Activated CD4-positive, alpha-beta T cell treated with anti-CD3 and anti-CD28 coated beads, Interleukin-2, amount 50 U/mL, for 24 hours (primary cell): ENCODE results near the gene CASP8AP2.
"Not testable (repeated sequence)": the region's sequence is repeated elsewhere in the genome, so short reads cannot be mapped to it uniquely, and the experiment has no call there.

Source experiments
- DNase-seq, 2 donors: peaks; one replicate each; pipeline ENCODE4 v3.0.0-alpha.2; 2020; ENCODE audit warnings: low read depth in 1 of 2, low spot score in 1 of 2

The CASP8AP2 gene

DNA sequence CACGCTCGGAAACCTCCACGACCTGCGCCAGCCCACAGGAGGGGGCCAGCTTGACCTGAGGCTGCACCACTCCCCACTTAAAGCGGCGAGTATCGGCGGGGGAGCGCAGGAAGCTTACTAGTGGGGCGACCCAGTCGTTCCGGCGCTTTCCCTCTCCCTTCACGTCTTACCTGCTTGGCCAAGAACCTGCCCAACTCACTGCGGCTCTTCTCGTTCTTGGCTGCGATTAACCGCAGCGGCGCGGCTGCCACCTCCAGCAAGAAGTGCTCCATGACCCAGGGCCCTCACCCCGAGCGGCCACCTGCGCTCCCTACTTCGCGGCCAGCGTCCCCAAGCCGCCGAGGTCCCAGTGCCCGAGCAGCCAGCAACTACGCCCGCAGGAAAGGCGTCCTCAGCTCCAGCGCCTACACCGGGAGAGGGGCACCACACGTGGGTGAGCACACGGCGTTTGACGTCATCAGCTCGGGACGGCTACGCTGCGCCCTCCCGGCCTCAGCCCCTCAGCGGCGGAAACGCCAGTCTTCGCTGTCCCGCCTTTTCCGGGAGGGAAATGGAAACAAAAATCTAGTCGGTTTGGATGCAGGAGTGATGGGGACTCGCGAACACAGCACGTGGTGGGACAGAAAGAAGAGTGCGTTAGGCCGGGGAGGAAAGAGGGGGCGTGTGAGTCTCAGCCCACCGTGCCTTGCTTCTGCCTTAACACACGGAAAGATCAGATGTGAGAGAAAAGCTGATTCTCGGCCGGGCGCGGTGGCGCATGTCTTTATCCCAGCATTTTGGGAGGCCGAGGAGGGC is 10.1 kb upstream of the CASP8AP2 start, which contains the start of gene MDN1:
Gene MDN1 (minus strand): TSS at position 459 of the 795 bp plus-strand sequence. CDS start 187 bp downstream, at position 272.
- peak; percentile 76 to 90 for DNase-seq

DNA sequence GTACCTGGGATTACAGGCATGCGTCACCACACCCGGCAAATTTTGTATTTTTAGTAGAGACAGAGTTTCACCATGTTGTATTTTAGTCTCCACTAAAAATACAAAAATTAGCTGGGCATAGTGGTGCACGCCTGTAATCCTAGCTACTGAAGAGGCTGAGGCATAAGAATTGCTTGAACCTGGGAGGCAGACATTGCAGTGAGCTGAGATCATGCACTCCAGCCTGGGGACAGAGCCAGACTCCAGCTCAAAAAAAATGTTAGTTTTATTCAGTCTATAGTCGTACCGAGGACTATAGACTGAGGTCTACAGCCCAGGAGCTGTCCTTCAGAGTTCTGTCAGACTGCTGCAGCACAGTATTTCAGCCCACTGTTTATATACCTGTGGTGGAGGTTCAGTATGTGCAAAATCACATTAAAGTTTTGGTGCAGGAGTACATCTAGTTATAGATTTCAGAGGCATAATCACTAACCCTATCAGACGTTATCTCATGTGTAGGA is 3.6 kb upstream of the CASP8AP2 start:
- DNase-seq, result no peak

DNA sequence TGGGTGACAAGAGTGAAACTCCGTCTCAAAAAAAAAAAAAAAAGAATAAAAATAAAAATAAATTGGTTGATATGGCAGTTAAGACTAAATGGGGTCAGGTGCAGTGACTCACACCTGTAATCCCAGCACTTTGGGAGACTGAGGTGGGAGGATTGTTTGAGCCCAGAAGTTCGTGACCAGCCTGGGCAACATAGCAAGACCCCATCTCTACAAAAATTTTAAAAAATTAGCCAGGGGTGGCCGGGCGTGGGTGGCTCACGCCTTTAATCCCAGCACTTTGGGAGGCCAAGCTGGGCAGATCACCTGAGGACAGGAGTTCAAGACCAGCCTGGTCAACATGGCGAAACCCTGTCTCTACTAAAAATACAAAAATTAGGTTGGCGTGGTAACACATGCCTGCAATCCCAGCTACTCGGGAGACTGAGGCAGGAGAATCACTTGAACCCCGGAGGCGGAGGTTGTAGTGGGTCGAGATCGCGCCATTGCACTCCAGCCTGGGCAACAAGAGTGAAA is 1.1 kb upstream of the CASP8AP2 start:
- DNase-seq, result not testable (repeated sequence)

DNA sequence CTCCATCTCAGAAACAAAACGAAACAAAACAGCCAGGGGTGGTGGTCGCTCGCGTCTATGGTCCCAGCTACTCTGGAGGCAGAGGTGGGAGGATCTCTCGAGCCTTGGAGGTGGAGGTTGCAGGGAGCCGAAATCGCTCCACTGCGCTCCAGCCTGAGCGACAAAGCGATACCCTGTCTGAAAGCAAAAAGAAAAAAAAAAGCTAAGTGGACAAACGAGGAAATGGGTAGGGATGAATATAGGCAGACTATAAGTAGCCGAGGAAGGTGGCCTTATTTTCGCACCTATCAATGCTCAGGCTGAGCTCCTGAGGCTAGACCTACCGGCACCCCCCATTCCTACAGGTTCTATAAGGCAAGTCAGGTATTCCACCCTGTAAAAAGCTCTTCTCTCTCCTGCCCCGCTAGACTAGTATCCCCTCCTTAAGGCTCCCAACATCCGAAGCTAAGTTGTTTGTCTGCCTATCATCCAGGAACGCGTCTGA is 650 bp upstream of the CASP8AP2 start:
- no peak for DNase-seq

DNA sequence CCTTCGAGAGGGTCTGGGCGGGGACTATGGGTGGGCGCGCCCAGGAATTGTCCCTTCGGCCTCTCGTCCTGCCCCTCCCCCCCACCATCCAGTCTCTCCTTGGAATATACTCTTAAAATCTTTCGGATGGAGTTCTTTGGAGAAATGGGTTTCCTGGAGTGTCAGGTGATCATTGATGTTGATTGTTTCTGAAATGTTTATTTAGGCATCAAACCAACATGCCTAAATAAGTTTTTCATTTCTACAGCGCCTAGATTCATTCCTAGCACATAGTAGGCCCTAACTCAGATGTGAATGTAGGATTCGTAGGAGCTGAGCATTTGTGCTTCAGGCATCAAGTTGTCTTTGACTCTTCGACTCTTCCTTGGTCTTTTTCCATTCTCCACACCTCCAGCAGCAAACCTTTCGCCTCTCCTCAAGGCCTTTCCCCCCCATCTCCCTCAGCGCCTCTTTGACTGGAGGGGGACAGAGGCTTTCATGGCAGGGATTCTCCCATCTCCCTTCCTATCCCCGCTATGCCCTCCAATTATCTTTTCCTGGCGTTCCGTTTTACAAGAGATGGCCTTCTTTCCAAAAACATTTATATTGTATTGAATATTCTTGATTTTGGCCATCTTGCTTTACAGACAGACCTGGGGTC is 610 bp downstream of the CASP8AP2 start:
- DNase-seq, result no peak

DNA sequence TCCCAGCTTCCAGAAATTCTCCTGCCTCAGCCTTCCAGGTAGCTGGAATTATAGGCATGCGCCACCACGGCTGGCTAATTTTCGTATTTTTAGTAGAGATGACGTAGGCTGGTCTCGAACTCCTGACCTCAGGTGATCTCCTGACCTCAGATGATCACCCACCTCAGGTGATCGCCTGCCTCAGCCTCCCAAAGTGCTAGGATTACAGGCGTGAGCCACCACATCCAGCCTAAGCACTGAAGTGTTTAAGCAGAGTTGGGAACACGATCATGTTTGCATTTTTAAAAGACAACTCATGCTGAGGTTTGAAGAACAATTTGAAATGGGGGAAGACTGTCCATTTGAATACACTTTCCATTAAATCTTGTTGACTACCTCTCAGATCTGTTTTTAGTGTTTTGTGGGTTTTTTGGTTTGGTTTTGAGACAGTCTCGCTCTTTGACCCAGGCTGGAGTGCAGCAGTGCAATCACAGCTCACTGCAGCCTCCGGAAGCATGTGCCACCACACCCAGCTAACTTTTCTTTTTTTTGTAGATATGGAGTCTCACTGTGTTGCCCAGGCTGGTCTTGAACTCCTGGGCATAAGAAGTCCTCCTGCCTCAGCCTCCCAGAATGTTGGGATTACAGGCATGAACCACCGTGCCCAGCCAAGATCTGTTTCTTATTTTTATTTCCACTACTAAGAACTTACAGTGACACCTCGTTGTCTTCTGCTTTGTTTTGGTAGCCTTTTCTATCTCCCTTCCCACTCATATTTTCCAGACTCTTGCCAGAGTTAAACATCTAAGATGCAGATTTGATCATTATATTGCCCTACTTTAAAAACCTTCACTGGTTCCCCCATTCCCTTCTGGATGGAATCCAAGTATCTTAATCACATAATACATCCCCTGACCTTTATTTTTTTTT is 5.5 kb downstream of the CASP8AP2 start:
- DNase-seq, result peak in 1 of 2 donors; percentile 14

DNA sequence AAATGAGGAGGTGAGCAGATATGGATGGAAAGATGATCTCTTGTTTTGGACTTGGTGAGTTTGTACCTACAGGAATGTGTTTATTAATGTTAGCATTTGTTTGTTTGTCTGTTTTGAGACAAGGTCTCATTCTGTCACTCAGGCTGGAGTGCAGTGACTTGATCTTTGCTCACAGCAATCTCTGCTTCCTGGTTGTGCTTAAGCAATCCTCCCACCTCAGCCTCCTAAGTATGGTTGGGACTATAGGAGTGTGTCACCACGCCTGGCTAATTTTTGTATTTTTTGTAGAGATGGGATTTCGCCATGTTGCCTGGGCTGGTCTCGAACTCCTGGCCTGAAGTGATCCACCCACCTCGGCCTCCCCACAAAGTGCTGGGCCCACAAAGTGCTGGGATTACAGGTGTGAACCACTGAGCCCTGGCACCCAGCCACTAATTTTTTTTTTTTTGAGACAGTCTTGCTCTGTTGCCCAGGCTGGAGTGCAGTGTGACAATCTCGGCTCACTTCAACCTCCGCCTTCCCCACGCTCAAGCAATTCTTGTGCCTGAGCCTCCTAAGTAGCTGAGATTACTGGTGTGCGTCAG is 7.1 kb downstream of the CASP8AP2 start:
- DNase-seq, result no peak

DNA sequence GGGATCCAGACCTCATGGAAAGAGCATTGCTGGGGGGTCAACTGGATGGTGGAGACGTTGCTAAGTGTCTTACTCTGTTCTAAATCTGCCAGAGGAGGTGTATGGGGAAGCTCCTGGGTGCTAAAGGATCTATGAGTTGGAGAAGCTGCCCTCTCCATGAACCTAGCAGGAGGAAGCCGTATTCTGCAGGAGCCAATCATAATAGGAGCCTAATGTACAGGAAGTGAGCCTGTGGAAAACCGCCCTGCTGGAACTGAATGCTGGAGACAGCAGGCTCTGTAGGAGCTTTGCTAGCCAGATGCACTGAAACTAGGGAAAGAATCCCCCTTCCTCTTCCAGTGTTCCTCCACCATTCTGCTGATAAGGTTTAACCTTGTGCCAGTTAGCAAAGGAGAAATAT is 10.9 kb downstream of the CASP8AP2 start:
- DNase-seq, result no peak

DNA sequence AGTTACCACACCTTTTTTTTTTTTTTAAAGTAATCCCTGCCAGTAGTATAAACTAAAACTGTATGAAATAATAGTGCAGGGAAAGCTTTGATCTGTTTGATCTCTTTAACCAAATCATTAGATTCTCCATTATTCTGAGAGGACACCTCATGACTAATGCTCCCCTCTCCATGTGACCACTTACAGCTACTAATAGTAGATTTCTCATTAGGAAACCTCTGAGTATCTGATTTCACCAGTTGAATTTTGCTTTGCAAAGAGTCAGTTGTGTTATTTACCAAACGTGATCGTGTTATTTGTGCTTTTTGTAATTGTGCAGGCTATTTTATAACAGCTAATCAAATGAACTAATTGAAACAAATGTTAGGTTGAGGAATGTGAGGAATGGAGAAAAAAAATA is 12.5 kb downstream of the CASP8AP2 start:
- DNase-seq, result no peak

DNA sequence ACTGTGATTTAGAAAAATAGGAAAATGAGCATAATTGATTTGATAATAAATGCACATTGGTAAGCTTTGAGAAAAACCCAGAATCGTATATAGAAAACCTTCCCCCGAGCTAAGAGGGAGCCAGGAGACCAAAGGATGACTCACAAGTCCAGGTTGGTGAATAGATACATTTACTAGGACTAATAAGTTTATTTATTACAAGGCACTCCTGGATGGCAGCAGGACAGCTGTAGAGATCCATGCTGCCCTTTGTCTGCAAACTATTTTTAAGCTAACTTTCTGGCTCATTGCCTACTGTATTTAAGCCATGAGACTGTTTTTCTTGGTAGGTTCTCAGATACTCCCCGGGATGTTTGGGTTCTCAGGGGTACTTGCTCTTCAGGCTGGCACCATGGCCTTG is 13.4 kb downstream of the CASP8AP2 start:
- DNase-seq, result no peak

DNA sequence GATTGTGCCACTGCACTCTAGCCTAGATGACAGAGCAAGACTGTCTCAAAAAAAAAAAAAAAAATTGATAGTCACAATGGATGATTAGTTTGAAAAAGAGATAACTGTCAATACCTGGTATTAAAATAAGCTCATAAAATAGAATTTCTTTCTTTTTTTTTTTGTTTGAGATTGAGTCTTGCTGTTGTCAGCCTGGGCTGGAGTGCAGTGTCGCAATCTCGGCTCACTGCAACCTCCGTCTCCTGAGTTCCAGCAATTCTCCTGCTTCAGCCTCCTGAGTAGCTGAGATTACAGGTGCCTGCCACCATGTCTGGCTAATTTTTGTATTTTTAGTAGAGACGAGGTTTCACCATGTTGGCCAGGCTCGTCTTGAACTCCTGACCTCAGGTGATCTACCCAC is 17.8 kb downstream of the CASP8AP2 start:
- DNase-seq, result not testable (repeated sequence)

DNA sequence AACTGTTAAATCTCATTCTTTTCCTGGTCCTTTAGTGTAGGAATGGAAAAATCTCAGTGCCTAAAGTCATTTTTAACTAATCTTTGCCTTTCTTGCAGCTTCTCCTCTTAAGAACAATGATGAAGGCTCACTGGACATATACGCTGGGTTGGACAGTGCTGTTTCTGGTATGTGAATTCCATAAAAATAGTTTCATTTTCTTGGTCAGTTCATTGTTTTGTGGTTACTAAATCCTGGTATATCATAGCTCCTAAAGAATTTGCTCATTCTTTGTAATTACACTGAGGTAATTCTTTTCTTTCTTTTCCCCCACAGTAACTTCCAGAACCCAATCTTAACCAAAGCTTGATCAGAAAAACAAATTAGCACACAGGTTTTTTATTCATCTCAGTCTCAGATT is 23.4 kb downstream of the CASP8AP2 start:
- no peak for DNase-seq

DNA sequence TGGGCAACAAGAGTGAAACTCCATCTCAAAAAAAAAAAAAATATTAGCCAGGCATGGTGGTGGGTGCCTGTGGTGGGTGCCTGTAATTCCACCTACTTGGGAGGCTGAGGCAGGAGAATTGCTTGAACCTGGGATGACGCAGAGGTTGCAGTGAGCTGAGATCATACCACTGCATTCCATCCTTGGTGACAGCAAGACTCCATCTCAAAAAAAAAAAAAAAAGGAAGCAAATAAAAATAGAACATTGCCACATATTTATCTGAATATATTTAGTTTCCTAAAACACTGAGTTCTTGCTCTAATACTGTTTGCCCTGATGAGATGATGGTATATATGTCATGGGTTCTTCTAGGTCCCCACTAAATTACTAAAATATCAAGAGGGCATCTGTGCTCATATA is 28.4 kb downstream of the CASP8AP2 start:
- no peak for DNase-seq

DNA sequence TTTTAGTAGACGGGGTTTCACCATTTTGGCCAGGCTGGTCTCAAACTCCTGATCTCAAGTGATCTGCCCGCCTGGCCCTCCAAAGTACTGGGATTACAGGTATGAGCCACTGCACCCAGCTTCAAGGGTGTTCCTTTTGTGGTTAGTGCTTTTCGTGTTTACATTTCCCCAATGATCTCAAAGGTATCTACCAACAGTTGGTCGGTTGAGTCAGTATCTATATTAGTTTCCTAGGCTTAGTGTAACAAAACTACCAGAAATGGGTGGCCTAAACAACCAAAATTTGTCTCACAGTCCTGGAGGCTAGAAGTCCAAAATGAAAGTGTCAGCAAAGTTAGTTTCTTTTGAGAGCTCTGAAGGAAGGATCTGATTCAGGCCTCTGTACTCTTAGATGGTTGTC is 30.1 kb downstream of the CASP8AP2 start:
- DNase-seq, result no peak

DNA sequence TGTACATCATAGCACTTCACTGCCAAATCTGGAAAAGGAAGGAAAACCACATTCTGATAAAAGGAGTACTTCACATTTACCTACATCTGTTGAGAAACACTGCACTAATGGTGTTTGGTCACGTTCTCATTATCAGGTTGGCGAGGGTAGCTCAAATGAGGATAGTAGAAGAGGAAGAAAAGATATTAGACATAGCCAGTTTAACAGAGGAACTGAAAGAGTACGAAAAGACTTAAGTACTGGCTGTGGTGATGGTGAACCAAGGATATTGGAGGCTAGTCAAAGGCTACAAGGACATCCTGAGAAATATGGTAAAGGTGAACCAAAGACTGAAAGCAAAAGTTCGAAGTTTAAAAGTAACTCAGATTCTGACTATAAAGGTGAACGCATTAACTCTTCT is 32.6 kb downstream of the CASP8AP2 start:
- no peak for DNase-seq

DNA sequence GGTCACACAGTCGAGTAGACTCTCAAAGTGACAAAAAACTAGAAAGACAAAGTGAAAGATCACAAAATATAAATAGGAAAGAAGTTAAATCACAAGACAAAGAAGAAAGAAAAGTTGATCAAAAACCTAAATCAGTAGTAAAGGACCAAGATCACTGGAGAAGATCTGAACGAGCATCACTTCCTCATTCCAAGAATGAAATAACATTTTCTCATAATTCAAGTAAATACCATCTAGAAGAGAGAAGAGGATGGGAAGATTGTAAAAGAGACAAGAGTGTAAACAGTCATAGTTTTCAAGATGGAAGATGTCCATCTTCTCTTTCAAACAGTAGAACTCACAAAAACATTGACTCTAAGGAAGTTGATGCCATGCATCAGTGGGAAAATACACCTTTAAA is 33.0 kb downstream of the CASP8AP2 start:
- no peak for DNase-seq

DNA sequence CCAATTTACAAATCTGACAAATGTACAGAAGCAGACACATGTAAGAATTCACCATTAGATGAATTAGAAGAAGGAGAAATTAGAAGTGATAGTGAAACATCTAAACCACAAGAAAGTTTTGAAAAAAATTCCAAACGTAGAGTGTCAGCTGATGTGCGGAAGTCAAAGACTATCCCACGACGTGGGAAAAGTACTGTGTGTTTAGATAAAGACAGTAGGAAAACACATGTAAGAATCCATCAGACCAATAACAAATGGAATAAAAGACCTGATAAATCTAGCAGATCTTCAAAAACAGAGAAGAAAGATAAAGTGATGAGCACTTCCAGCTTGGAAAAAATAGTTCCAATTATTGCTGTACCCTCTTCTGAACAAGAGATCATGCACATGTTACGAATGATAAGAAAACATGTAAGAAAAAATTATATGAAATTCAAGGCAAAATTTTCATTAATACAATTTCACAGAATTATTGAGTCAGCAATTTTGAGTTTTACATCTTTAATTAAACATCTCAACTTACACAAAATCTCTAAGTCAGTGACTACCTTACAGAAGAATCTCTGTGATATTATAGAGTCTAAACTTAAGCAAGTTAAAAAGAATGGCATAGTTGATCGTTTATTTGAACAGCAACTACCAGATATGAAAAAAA is 36.5 kb downstream of the CASP8AP2 start:
- DNase-seq, result no peak

DNA sequence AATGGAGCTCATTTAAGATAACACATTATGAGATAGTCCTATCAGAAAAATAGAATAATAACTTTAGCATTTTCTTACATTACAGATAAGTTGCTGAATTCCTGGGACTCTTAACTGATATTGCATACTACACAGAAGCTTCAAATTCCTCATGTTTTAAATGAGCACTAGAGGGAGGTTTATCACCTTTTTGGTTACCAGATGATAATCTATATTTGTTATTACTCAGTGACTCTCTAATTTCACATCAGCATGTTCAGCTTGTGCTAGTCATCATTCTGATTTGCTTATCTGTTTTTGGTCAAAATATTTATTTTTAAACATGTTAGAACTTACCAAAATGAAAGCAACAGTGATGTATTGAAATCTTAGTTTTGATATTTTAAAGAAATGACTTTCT is 44.0 kb downstream of the CASP8AP2 start:
- no peak for DNase-seq

DNA sequence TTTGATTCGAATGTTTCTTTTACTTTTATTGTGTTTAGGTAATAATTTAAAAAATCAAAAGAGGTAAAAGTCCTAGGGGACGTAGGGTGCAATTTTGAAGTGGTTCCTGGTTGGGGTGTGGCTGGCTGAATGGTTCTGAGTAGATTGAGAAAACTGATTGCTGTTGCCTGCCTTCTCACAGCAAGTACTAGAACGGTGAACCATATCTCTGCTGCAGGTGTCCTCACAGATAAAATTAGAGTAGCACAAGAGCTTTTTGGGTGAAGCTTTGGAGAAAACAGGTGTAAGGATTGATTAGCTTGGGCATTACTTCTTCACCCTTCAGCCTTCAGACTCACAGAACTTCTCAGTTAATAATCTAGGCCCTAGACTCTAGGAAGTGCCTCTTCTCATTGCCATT is 44.8 kb downstream of the CASP8AP2 start:
- no peak for DNase-seq
